IMR-90 (cell line): ENCODE results near the gene CARMIL1. TPM values are rescaled to one million over a fixed set of nuclear protein-coding genes. Genes with fewer than 3 reads are reported as not detected.

Experiments
- ATAC-seq: fragments of 200-7000 bp; cut with Tn5 transposase; 2 replicates; pipeline ENCODE4 v1.9.1; 2020; ENCODE audit warnings: low read depth, mild to moderate bottlenecking, moderate library complexity
- BruUV-seq: library from RNA; stranded (reverse); fragments of 400-500 nt; replicated peaks from 2 replicates; lab custom pipeline; 2021; lab: Mats Ljungman, UMichigan
- CTCF ChIA-PET: fragments of 300-600 bp; formaldehyde crosslinking; extraction: SDS; loops from one replicate; lab custom pipeline; 2021; ENCODE audit warnings: antibody characterized with exemption; lab: Yijun Ruan, JAX
- POLR2A ChIA-PET: fragments of 300-600 bp; sonication (Branson Sonifier 250); formaldehyde crosslinking; loops from one replicate; lab custom pipeline; 2022; ENCODE audit warnings: antibody characterized with exemption; ENCODE audit not compliant: unreplicated experiment; lab: Charles Lee
- DNase-seq: peaks from one replicate; pipeline ENCODE4 v3.0.0; 2013
- H2AFZ ChIP-seq: replicated peaks from 2 replicates; pipeline ENCODE3; 2013; ENCODE audit warnings: low read length, mild to moderate bottlenecking; ENCODE audit not compliant: poor library complexity
- H2AK5ac ChIP-seq: 2 replicates; pipeline ENCODE4 v1.6.1; 2013; ENCODE audit warnings: low read depth, low read length, inconsistent platforms
- H2AK9ac ChIP-seq: replicated peaks from 2 replicates; pipeline ENCODE3; 2013; ENCODE audit warnings: mild to moderate bottlenecking, low read depth, low read length, moderate library complexity; ENCODE audit not compliant: poor library complexity
- H2BK120ac ChIP-seq: 2 replicates; pipeline ENCODE4 v1.6.1; 2013; ENCODE audit warnings: low read depth, low read length, inconsistent platforms
- H2BK15ac ChIP-seq: 3 replicates; pipeline ENCODE4 v1.6.1; 2013; ENCODE audit warnings: low read depth, low read length, inconsistent platforms
- H2BK20ac ChIP-seq: 2 replicates; pipeline ENCODE4 v1.6.1; 2013; ENCODE audit warnings: low read depth, mild to moderate bottlenecking, inconsistent platforms, low read length, moderate library complexity
- H2BK5ac ChIP-seq: 2 replicates; pipeline ENCODE4 v1.6.1; 2013; ENCODE audit warnings: mild to moderate bottlenecking, low read depth, low read length, inconsistent platforms; ENCODE audit not compliant: poor library complexity, severe bottlenecking
- H3K14ac ChIP-seq: replicated peaks from 2 replicates; pipeline ENCODE4 v1.6.1; 2013; ENCODE audit warnings: low read depth, low read length, inconsistent platforms
- H3K18ac ChIP-seq: 2 replicates; pipeline ENCODE4 v1.6.1; 2013; ENCODE audit warnings: low read depth, low read length, control low read depth
- H3K23ac ChIP-seq: 2 replicates; pipeline ENCODE4 v1.6.1; 2013; ENCODE audit warnings: low read depth, low read length, inconsistent platforms
- H3K27ac ChIP-seq: 2 replicates; pipeline ENCODE4 v1.5.1; 2013; ENCODE audit warnings: mild to moderate bottlenecking, control low read depth, low read length; ENCODE audit not compliant: insufficient read depth
- H3K27me3 ChIP-seq: 2 replicates; pipeline ENCODE4 v1.6.1; 2013; ENCODE audit warnings: low read length; ENCODE audit not compliant: control insufficient read depth, insufficient read depth
- H3K36me3 ChIP-seq: 2 replicates; pipeline ENCODE4 v1.6.1; 2013; ENCODE audit warnings: low read length, mixed read lengths; ENCODE audit not compliant: control insufficient read depth, insufficient read depth
- H3K4ac ChIP-seq: 2 replicates; pipeline ENCODE4 v1.6.1; 2013; ENCODE audit warnings: low read depth, low read length, inconsistent platforms
- H3K4me1 ChIP-seq: 2 replicates; pipeline ENCODE4 v1.6.1; 2013; ENCODE audit warnings: low read length, mixed read lengths; ENCODE audit not compliant: control insufficient read depth, insufficient read depth
- H3K4me2 ChIP-seq: 2 replicates; pipeline ENCODE4 v1.6.1; 2013; ENCODE audit warnings: low read depth, mild to moderate bottlenecking, control low read depth, low read length, moderate library complexity
- H3K4me3 ChIP-seq: 2 replicates; pipeline ENCODE4 v1.5.1; 2013; ENCODE audit warnings: low read depth, mild to moderate bottlenecking, control low read depth, low read length, moderate library complexity; ENCODE audit not compliant: insufficient read depth
- H3K56ac ChIP-seq: 2 replicates; pipeline ENCODE4 v1.6.1; 2013; ENCODE audit warnings: low read length, inconsistent platforms; ENCODE audit not compliant: insufficient read depth; ENCODE audit errors: extremely low read depth
- H3K79me1 ChIP-seq, 2 experiments: 2 replicates each; pipeline ENCODE4 v1.6.1; 2013; ENCODE audit warnings: low read length in 2 of 2, inconsistent platforms in 1 of 2, low read depth in 1 of 2
- H3K9ac ChIP-seq: 2 replicates; pipeline ENCODE4 v1.6.1; 2013; ENCODE audit warnings: low read depth, low read length, control low read depth
- H3K9me1 ChIP-seq: 2 replicates; pipeline ENCODE4 v1.6.1; 2013; ENCODE audit warnings: low read length, inconsistent platforms; ENCODE audit not compliant: insufficient read depth
- H3K9me3 ChIP-seq: 2 replicates; pipeline ENCODE4 v1.6.1; 2013; ENCODE audit warnings: low read length; ENCODE audit not compliant: control insufficient read depth, insufficient read depth
- H4K20me1 ChIP-seq: 2 replicates; pipeline ENCODE4 v1.6.1; 2013; ENCODE audit warnings: low read length, inconsistent platforms; ENCODE audit not compliant: insufficient read depth
- H4K5ac ChIP-seq: 2 replicates; pipeline ENCODE4 v1.6.1; 2013; ENCODE audit warnings: mild to moderate bottlenecking, low read depth, low read length, control low read depth
- H4K8ac ChIP-seq, 2 experiments: 2 replicates each; pipeline ENCODE4 v1.6.1; 2013; ENCODE audit warnings: low read depth in 2 of 2, low read length in 2 of 2, control low read depth in 1 of 2, inconsistent platforms in 1 of 2
- H4K91ac ChIP-seq: 2 replicates; pipeline ENCODE4 v1.6.1; 2013; ENCODE audit warnings: low read depth, low read length, inconsistent platforms; ENCODE audit not compliant: insufficient read depth
- BHLHE40 ChIP-seq: fragments of 150-350 bp; IDR thresholded peaks from 2 replicates; pipeline ENCODE4 v1.6.1; 2016; ENCODE audit warnings: mild to moderate bottlenecking, low read depth, low read length
- CEBPB ChIP-seq: IDR thresholded peaks from 2 replicates; pipeline ENCODE4 v1.6.1; 2012; ENCODE audit warnings: low read depth, low read length, improper control_type of control experiment
- CHD1 ChIP-seq: IDR thresholded peaks from 2 replicates; pipeline ENCODE4 v1.6.1; 2012; ENCODE audit warnings: low read depth, low read length, improper control_type of control experiment
- MAFK ChIP-seq: IDR thresholded peaks from 2 replicates; pipeline ENCODE4 v1.6.1; 2012; ENCODE audit warnings: low read depth, low read length, improper control_type of control experiment
- MAZ ChIP-seq: IDR thresholded peaks from 2 replicates; pipeline ENCODE4 v1.6.1; 2012; ENCODE audit warnings: low read depth, mild to moderate bottlenecking, low read length, improper control_type of control experiment, moderate library complexity, borderline replicate concordance
- POLR2A ChIP-seq: IDR thresholded peaks from 2 replicates; pipeline ENCODE4 v1.6.1; 2012; ENCODE audit warnings: mild to moderate bottlenecking, low read depth, low read length
- RAD21 ChIP-seq: IDR thresholded peaks from 2 replicates; pipeline ENCODE4 v1.6.1; 2012; ENCODE audit warnings: low read length, improper control_type of control experiment
- RFX5 ChIP-seq: IDR thresholded peaks from 2 replicates; pipeline ENCODE4 v1.8.0; 2012; ENCODE audit warnings: low read depth, mild to moderate bottlenecking, low read length, moderate library complexity
- SMC3 ChIP-seq: fragments of 150-350 bp; IDR thresholded peaks from 2 replicates; pipeline ENCODE4 v1.6.1; 2016; ENCODE audit warnings: low read depth, mild to moderate bottlenecking, antibody characterized with exemption, low read length, moderate library complexity
- WGBS, 2 experiments: methylation state at CpG; one replicate each; pipeline versions ENCODE4 v1.1.5 to v1.1.7; 2013; ENCODE audit warnings: missing lambda C conversion rate in 2 of 2; ENCODE audit not compliant: insufficient read length in 1 of 2; ENCODE audit errors: extremely low coverage in 2 of 2; 5-methylcytosine and 5-hydroxymethylcytosine counted together
- dilution Hi-C: fragments of 300-500 bp; cut with HindIII; formaldehyde crosslinking; loops from one replicate; pipeline ENCODE4 v1.14.3; 2018; ENCODE audit warnings: low sequenced_read_pairs; ENCODE audit not compliant: unreplicated experiment
- in situ Hi-C: fragments of 300-500 bp; cut with MboI; formaldehyde crosslinking; loops from 3 replicates; pipeline ENCODE4 v1.14.3; 2019; ENCODE audit warnings: low sequenced_read_pairs, inconsistent platforms, mixed read lengths
- intact Hi-C: fragments of 100-400 bp; cut with micrococcal nuclease; formaldehyde crosslinking; loops from 2 replicates; pipeline ENCODE4 v1.10.0; 2022
- polyA plus RNA-seq, 3 experiments: library from polyadenylated mRNA; depleted of rRNA; stranded (reverse); fragments of >200 nt; gene quantifications; 2 replicates each; pipeline ENCODE4 v1.2.3, GENCODE V29; 2012; ENCODE audit warnings: low replicate concordance in 1 of 3
- total RNA-seq: library from RNA; depleted of rRNA; stranded (reverse); fragments of >200 nt; gene quantifications from 2 replicates; pipeline ENCODE4 v1.2.3, GENCODE V29; 2012
- TF ChIP-seq, protein P1 (sequence below): fragments of 150-350 bp; IDR thresholded peaks from 2 replicates; pipeline ENCODE4 v1.6.1; 2017; ENCODE audit warnings: mild to moderate bottlenecking, antibody characterized with exemption, low read length, low read depth
- TF ChIP-seq, protein P2 (sequence below): conservative IDR thresholded peaks from 2 replicates; pipeline ENCODE4 v1.5.1; 2012; ENCODE audit warnings: mild to moderate bottlenecking, low read depth, low read length, improper control_type of control experiment

Gene CARMIL1
- total and polyA plus RNA-seq, 2 of the 4 experiments (the other 2 are of a cell fraction) = 1.3 to 2.9 TPM

DNA sequence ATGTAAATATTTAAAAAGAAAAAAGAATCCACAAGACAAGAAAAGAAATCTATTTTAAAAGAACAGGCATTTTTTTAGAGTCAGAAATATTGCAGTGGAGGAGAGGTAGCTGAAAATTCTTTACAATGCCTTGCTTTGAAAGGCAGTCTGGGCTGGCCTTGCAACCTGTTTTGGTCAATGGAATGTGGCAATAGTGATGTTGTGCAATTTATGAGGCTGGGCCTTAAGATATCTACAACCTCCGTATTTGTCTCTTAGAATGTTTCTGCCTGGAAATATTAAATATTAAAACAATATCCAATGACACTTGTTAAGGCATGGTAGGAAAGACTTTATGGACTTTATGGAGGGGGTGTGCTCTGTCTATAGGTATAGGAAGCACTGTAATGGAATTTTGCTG is 358.0 kb downstream of the CARMIL1 start:
- no CpG with 5 or more reads among the region's 1 CpG for WGBS, 2 experiments
- no peaks in the 10 kb centered on the region for H4K20me1 ChIP-seq
- H2BK15ac ChIP-seq = no peak overlapping the region
- no peak overlapping the region for H3K14ac ChIP-seq
- no peak overlapping the region for H3K9ac ChIP-seq
- H2BK5ac ChIP-seq = no peak overlapping the region
- no peak overlapping the region for H3K4ac ChIP-seq
- H4K5ac ChIP-seq = no peak overlapping the region
- H3K4me1 ChIP-seq = no peaks in the 10 kb centered on the region
- H2AK5ac ChIP-seq = no peak overlapping the region
- no peak overlapping the region for H3K27ac ChIP-seq
- no peaks in the 10 kb centered on the region; the same call in 1 of the 2 replicates for H3K27me3 ChIP-seq
- H3K18ac ChIP-seq = no peak overlapping the region
- H3K4me2 ChIP-seq = no peak overlapping the region
- POLR2A ChIA-PET = no interaction called here
- no TSS peak for BruUV-seq
- dilution Hi-C loops = no loop called here
- H2AFZ ChIP-seq = no peak overlapping the region
- no peak for TF ChIP-seq RAD21
- no peak for TF ChIP-seq MAFK
- TF ChIP-seq RFX5 = no peak
- TF ChIP-seq CEBPB = no peak
- no peak for TF ChIP-seq BHLHE40
- TF ChIP-seq MAZ = no peak
- TF ChIP-seq, protein P1, sequence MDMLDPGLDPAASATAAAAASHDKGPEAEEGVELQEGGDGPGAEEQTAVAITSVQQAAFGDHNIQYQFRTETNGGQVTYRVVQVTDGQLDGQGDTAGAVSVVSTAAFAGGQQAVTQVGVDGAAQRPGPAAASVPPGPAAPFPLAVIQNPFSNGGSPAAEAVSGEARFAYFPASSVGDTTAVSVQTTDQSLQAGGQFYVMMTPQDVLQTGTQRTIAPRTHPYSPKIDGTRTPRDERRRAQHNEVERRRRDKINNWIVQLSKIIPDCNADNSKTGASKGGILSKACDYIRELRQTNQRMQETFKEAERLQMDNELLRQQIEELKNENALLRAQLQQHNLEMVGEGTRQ = no peak
- no peak for TF ChIP-seq SMC3
- TF ChIP-seq POLR2A = no peak
- TF ChIP-seq CHD1 = no peak
- TF ChIP-seq, protein P2, sequence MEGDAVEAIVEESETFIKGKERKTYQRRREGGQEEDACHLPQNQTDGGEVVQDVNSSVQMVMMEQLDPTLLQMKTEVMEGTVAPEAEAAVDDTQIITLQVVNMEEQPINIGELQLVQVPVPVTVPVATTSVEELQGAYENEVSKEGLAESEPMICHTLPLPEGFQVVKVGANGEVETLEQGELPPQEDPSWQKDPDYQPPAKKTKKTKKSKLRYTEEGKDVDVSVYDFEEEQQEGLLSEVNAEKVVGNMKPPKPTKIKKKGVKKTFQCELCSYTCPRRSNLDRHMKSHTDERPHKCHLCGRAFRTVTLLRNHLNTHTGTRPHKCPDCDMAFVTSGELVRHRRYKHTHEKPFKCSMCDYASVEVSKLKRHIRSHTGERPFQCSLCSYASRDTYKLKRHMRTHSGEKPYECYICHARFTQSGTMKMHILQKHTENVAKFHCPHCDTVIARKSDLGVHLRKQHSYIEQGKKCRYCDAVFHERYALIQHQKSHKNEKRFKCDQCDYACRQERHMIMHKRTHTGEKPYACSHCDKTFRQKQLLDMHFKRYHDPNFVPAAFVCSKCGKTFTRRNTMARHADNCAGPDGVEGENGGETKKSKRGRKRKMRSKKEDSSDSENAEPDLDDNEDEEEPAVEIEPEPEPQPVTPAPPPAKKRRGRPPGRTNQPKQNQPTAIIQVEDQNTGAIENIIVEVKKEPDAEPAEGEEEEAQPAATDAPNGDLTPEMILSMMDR = no peak
- intact Hi-C loops = no loop called here
- in situ Hi-C loops = no loop called here
- H3K9me3 ChIP-seq = no peaks in the 10 kb centered on the region
- H3K23ac ChIP-seq = no peak overlapping the region
- no peak overlapping the region for H2BK20ac ChIP-seq
- no peak overlapping the region for H4K8ac ChIP-seq
- no peaks in the 10 kb centered on the region for H3K36me3 ChIP-seq
- no peak overlapping the region for H2AK9ac ChIP-seq
- ATAC-seq = no peak
- no peaks in the 10 kb centered on the region for H3K79me1 ChIP-seq
- CTCF ChIA-PET = no interaction called here
- no peak overlapping the region for H2BK120ac ChIP-seq
- DNase-seq = no peak
- H3K4me3 ChIP-seq = no peak overlapping the region
- H4K91ac ChIP-seq = no peak overlapping the region
- no peaks in the 10 kb centered on the region for H3K9me1 ChIP-seq
- H3K56ac ChIP-seq = no peak overlapping the region
